ENCODE data around the gene RAD18.

RAD18 gene

GRCh38 chr3:8987226-8987625, 24.0 kb upstream of the RAD18 start:
- Histone ChIP-seq H3K4me1 (ENCODE audit: insufficient read depth, low read length, poor library complexity, severe bottlenecking) (no peaks in the 10 kb centered on the region), H3F3A (ENCODE audit: low read depth) (no peaks in the 10 kb centered on the region), H3K9me2 (replicated peaks; ENCODE audit: low read depth, low read length) (no peaks in the 10 kb centered on the region), H3K4me2 (ENCODE audit: low read depth, low read length, poor library complexity, severe bottlenecking) (no peak overlapping the region), H3K36me3 (ENCODE audit: insufficient read depth, low read length) (no peaks in the 10 kb centered on the region; the same call in 1 of the 2 replicates), H3K27me3 (ENCODE audit: insufficient read depth, low read length, poor library complexity, severe bottlenecking) (no peaks in the 10 kb centered on the region), H3K4me3 (ENCODE audit: low read length, poor library complexity, severe bottlenecking) (no peak overlapping the region), H3K9ac (ENCODE audit: low read depth, low read length, poor library complexity, severe bottlenecking) (no peak overlapping the region), H4K20me1 (ENCODE audit: insufficient read depth, low read length, poor library complexity, severe bottlenecking) (no peaks in the 10 kb centered on the region), H2AFZ (ENCODE audit: low read length) (no peak overlapping the region), H3K9me3 (ENCODE audit: insufficient read depth, low read depth, low read length) (no peaks in the 10 kb centered on the region), H3K79me2 (ENCODE audit: insufficient read depth, low read length) (no peaks in the 10 kb centered on the region)
- TF ChIP-seq CTCF (conservative IDR thresholded peaks at IDR 0.05; ENCODE audit: low read length), result no peak
- TF ChIP-seq EZH2phosphoT487 (IDR thresholded peaks at IDR 0.05; ENCODE audit: borderline replicate concordance), result no peak

GRCh38 chr3:8986741-8987140, 23.5 kb upstream of the RAD18 start:
- no peaks in the 10 kb centered on the region for H3K9me2 ChIP-seq (replicated peaks; ENCODE audit: low read depth, low read length)
- no peaks in the 10 kb centered on the region for H3K27me3 ChIP-seq (ENCODE audit: insufficient read depth, low read length, poor library complexity, severe bottlenecking)
- no peaks in the 10 kb centered on the region for H3F3A ChIP-seq (ENCODE audit: low read depth)
- H3K4me3 ChIP-seq (ENCODE audit: low read length, poor library complexity, severe bottlenecking), result no peak overlapping the region
- H3K79me2 ChIP-seq (ENCODE audit: insufficient read depth, low read length), result no peaks in the 10 kb centered on the region
- no peaks in the 10 kb centered on the region; the same call in 1 of the 2 replicates for H3K36me3 ChIP-seq (ENCODE audit: insufficient read depth, low read length)
- no peaks in the 10 kb centered on the region for H3K4me1 ChIP-seq (ENCODE audit: insufficient read depth, low read length, poor library complexity, severe bottlenecking)
- H3K9me3 ChIP-seq (ENCODE audit: insufficient read depth, low read depth, low read length), result no peaks in the 10 kb centered on the region
- no peak overlapping the region for H3K9ac ChIP-seq (ENCODE audit: low read depth, low read length, poor library complexity, severe bottlenecking)
- TF ChIP-seq CTCF (conservative IDR thresholded peaks at IDR 0.05; ENCODE audit: low read length) (no peak), EZH2phosphoT487 (IDR thresholded peaks at IDR 0.05; ENCODE audit: borderline replicate concordance) (no peak)
- no peak overlapping the region for H2AFZ ChIP-seq (ENCODE audit: low read length)
- H4K20me1 ChIP-seq (ENCODE audit: insufficient read depth, low read length, poor library complexity, severe bottlenecking), result no peaks in the 10 kb centered on the region
- no peak overlapping the region for H3K4me2 ChIP-seq (ENCODE audit: low read depth, low read length, poor library complexity, severe bottlenecking)

GRCh38 chr3:8985876-8986275, 22.6 kb upstream of the RAD18 start:
- Histone ChIP-seq H3K4me1 (ENCODE audit: insufficient read depth, low read length, poor library complexity, severe bottlenecking) (no peaks in the 10 kb centered on the region), H3K9ac (ENCODE audit: low read depth, low read length, poor library complexity, severe bottlenecking) (no peak overlapping the region), H3K9me2 (replicated peaks; ENCODE audit: low read depth, low read length) (no peaks in the 10 kb centered on the region), H3K9me3 (ENCODE audit: insufficient read depth, low read depth, low read length) (no peaks in the 10 kb centered on the region), H3K36me3 (ENCODE audit: insufficient read depth, low read length) (no peaks in the 10 kb centered on the region; the same call in 1 of the 2 replicates), H3F3A (ENCODE audit: low read depth) (no peaks in the 10 kb centered on the region), H3K27me3 (ENCODE audit: insufficient read depth, low read length, poor library complexity, severe bottlenecking) (no peaks in the 10 kb centered on the region), H4K20me1 (ENCODE audit: insufficient read depth, low read length, poor library complexity, severe bottlenecking) (no peaks in the 10 kb centered on the region), H3K79me2 (ENCODE audit: insufficient read depth, low read length) (no peaks in the 10 kb centered on the region), H3K4me3 (ENCODE audit: low read length, poor library complexity, severe bottlenecking) (no peak overlapping the region), H2AFZ (ENCODE audit: low read length) (no peak overlapping the region), H3K4me2 (ENCODE audit: low read depth, low read length, poor library complexity, severe bottlenecking) (no peak overlapping the region)
- no peak for TF ChIP-seq CTCF (conservative IDR thresholded peaks at IDR 0.05; ENCODE audit: low read length)
- no peak for TF ChIP-seq EZH2phosphoT487 (IDR thresholded peaks at IDR 0.05; ENCODE audit: borderline replicate concordance)
